Stimulated activated CD4-positive, alpha-beta T cell treated with anti-CD3 and anti-CD28 coated beads, Interleukin-12 subunit alpha, Interleukin-12 subunit beta, amount 100 ng/mL, for 24 hours (primary cell): ENCODE results near the gene S100A5.
A peak's percentile ranks its signal among the peaks of the same experiment; 100 is the strongest.
"Not testable (repeated sequence)": the region's sequence is repeated elsewhere in the genome, so short reads cannot be mapped to it uniquely, and the experiment has no call there.

Experiments used
- DNase-seq, 2 experiments: peaks; one replicate each; pipeline ENCODE4 v3.0.0-alpha.2; 2020; ENCODE audit warnings: low read depth in 2 of 2

Gene S100A5

DNA sequence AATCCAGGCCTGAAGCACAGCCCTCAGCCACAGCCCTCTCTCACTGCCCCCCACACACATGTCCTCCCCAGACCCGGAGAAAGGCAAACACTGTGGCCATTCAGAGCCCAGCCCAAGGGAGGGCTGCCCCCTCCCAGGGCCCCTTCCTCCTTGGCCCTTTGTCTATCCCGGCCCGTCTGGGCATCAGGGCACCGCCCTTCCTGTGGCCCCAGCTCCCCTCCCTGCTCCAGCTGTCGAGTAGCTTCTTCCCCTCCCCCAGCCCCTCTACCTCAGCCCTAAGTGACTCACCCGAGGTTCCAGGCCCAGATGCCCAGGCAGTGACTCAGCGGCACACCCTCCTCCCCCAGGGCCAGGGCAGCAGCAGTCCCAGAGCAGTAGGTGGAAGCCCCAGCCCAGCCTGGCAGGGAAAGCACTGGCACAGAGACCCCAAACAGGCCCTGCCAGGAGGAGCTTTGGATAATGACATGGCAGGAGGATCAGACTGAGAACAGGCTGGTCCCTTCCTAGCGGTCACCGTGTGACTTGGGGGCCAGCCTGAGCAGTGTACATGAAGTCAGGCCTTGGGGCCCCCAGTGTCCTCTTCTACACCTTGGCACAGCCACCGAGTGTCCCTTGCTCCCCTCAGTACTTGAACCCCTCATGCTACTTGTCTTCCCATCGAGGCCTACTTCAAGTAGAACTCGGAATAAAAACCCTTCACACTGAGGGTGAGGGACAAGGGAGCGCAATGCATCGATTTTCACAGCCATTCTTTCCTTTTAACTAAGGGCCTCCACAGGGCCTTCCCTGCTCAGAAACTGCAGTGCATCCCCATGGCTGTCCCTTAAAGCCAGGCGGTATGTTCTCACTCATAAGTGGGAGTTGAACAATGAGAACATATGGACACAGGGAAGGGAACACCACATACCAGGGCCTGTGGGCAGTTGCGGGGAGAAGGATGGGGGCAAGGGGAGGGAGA is 26.0 kb upstream of the S100A5 start:
- DNase-seq = peak; percentile 74 to 86

DNA sequence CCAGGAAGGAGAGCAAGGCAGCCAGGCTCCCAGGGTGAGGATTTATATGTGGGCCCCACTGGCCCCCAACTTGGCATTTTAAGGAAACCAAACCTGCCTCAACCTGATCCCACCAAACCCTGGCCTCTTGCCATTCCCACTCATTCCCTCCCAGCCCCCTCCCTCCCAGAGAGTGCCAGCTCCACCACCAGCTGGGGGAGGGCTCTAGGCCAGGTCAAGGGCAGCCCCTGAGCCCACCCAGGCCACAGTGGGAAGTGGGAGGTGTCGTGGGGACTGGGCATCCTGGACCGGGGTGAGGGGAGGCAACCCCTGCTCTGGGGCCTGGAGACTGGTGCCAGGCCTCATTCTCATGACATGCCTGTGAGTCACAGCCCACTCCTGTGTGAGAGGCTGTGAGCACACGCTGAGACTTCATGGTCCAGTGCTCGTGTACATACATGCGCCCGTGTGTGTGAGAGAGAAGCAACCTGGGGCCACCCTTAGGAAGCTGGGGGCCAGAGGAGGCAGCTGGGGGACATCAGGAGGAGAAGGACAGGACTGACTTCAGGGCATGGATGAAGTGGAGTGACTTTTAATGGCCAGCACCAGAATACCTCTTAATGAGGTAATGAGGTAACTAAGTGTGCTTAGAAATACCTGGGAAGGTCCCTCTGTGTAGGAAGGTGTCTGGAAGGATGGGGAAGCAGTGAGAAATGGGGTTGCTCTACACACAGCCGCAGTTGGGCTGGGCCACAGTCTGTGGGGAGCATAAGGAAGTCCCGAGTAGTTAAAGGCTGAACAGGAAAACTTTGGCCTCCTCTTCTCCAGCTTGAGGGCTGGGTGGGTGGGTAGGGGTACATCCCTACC is 25.0 kb upstream of the S100A5 start, which contains the start of gene S100A2:
Gene S100A2, minus strand, starts transcription at position 316 of the 846 bp plus-strand sequence. CDS start 1,967 bp downstream, outside the sequence.
- peak; percentile 37 to 41 for DNase-seq

- DNase-seq = no peak
These were observed 23.3 kb upstream of the S100A5 start for GRCh38 chr1:153563991-153564390.

DNA sequence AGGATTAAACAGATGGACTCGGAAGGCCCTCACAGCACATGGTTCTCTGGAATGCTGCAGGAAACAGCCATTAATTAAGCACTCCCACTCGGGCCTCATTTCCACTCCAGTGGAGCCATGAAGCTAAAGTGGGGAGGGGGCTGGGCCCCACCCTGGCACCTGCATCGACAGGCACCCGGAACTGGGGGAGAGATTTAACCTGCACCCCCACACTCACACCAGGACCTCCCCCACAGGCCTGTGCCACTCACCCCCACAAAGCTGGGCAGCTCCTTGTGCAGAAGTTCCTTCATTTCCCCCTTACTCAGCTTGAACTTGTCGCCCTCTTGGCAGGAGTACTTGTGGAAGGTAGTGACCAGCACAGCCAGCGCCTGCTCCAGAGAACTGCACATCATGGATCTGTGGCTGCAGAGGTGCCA is 22.8 kb upstream of the S100A5 start:
- no peak for DNase-seq

- DNase-seq = not testable (repeated sequence)
These were observed 21.3 kb upstream of the S100A5 start for GRCh38 chr1:153562021-153562420.

DNA sequence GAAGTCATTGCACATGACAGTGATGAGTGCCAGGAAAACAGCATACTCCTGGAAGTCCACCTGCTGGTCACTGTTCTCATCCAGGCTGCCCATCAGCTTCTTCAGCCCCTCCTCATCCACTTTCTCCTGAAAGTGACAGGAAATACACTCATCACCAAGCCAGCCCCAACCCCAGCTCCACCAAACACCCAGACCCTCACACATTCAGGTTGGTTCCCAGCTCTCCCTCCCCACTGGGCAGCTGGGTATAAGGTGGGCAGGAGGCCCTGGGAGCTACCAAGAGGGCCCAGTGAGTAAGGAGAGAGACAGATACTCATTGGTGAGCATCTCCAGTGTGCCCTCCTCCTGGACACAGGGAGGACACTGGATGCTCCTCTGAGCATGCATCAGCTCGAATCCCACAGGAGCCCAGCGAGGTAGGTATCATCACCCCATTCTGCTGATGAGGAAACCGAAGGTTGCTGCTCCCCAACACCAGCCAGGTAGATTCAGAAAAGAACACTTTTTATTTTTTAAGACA is 20.8 kb upstream of the S100A5 start:
- DNase-seq = no peak

- DNase-seq = no peak
These were observed 20.2 kb upstream of the S100A5 start for GRCh38 chr1:153560771-153561465.

DNA sequence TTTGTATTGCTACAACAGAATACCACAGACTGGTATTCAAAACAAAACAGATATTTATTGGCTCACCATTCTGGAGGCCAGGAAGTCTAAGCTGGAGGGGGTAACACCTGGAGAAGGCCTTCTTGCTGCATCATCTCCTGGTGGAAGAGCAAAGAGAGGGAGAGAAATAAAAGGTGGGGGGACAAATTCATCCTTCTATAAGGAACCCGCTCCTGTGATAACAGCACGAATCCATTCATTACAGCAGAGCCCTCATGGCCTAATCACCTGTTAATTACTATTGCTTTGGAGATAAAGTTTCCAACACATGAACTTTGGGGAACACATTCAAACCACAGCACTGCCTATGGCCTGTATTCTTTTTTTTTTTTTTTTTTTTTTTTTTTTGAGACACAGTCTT is 19.5 kb upstream of the S100A5 start:
- DNase-seq = no peak

- DNase-seq = no peak
These were observed 17.1 kb upstream of the S100A5 start for GRCh38 chr1:153557877-153558276.

GRCh38 chr1:153556348-153556747 is 15.6 kb upstream of the S100A5 start:
- DNase-seq = no peak

GRCh38 chr1:153553830-153554541 is 13.3 kb upstream of the S100A5 start:
- DNase-seq = no peak

GRCh38 chr1:153553096-153553495 is 12.4 kb upstream of the S100A5 start:
- no peak for DNase-seq

DNA sequence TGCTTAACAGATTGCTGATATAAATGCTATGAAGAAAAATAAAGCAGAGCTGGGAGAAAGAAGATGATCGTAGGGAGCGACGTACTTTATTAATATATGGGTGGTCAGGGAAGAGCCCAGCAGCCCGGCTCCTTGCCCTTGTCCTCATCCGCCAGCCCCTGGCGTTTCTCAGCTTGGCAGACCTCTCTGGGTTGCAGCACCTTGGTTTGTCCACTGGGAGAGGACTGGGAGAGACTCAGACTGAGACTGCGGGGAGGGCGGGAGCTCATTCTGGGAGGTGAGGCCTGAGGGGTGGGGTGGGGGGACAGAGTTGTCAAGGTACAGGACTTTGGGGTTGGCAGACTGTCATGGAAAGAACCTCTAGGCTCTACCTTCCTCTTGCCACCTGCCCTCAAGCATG is 11.6 kb upstream of the S100A5 start:
- no peak for DNase-seq

DNA sequence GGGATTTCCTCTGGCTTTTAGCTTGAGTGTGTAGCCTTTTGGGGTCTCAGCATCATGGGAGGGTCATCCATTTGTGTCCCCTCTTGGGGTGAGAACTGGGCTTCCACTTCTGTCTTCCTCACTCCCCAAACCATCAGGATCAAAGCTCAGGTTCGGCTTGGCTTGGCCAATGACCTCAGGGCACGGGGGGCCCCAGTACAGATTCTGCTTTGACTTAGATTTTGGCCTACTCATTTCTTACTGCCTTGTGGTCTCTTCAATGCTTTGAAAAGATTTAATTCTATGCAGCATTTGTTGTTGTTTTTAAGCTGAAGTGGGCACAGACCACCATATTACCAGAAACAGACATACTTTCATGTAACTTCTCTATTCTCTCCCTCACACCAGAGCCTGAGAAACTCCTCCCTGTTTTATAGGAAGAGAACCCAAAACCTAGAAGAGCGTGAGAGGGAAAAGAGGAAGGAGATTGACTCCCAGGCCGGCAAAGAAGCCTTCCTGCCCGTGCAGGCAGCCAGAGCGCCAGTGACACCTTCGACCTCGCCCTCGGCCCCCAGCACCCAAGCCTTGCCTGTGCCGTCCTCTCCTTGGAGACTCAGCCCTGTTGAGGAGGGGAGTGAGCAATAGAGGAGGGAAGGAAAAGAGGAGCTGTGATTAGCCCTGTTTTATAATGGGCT is 10.2 kb upstream of the S100A5 start:
- DNase-seq = no peak

GRCh38 chr1:153550398-153550758 is 9.6 kb upstream of the S100A5 start:
- DNase-seq = no peak

- DNase-seq = no peak
These were observed 9.1 kb upstream of the S100A5 start for GRCh38 chr1:153549741-153550397.

GRCh38 chr1:153548722-153549688 is 8.3 kb upstream of the S100A5 start, which contains the start of gene S100A3:
TSS of gene S100A3 (minus strand) at chr1:153549258. CDS start at chr1:153548485, 773 bp downstream.
- DNase-seq = no peak
